ENCODE measurements around the gene FREM1.

FREM1 gene

DNA sequence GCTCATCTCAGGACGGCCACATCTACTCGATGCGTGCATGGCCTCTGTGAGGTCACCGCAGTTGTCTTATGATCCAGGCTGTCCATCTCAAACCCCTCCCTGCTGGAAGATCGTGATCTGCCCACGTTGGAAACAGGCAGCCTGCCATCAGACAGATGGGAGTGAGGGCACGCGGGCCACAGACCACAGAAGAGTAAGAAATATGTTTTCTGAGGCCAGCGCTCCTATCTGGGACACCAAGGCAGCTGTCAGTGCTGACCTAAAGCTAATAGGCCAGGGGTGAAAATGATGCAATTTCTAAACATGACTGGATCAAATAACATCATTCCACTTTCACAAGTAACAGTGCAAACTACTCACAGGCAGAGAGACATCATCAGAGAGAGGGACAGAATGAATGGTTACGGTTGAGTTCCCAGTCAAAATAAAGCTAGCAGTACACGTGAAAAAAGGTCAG is 130.6 kb downstream of the FREM1 start:
- TF ChIP-seq, protein P1, sequence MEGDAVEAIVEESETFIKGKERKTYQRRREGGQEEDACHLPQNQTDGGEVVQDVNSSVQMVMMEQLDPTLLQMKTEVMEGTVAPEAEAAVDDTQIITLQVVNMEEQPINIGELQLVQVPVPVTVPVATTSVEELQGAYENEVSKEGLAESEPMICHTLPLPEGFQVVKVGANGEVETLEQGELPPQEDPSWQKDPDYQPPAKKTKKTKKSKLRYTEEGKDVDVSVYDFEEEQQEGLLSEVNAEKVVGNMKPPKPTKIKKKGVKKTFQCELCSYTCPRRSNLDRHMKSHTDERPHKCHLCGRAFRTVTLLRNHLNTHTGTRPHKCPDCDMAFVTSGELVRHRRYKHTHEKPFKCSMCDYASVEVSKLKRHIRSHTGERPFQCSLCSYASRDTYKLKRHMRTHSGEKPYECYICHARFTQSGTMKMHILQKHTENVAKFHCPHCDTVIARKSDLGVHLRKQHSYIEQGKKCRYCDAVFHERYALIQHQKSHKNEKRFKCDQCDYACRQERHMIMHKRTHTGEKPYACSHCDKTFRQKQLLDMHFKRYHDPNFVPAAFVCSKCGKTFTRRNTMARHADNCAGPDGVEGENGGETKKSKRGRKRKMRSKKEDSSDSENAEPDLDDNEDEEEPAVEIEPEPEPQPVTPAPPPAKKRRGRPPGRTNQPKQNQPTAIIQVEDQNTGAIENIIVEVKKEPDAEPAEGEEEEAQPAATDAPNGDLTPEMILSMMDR (IDR thresholded peaks at IDR 0.05; ENCODE audit: low read length) = no peak
- no peak for TF ChIP-seq EZH2 (IDR thresholded peaks at IDR 0.05; ENCODE audit: borderline replicate concordance, low read length)

DNA sequence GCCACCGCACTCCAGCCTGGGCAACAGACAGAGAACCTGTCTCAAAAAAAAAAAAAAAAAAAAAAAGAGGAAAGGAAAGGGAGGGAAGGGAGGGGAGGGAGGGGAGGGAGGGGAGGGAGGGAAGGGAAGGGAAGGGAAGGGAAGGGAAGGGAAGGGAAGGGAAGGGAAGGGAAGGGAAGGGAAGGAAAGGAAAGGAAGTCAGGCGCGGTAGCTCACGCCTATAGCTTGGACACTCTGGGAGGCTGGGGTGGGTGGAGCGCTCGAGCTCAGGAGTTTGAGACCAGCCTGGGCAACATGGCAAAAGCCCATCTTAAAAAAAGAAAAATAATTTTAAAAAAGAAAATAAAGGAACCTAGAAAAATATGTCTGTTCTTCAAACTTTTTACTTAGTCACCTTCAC is 131.7 kb downstream of the FREM1 start:
- TF ChIP-seq, protein P1 (IDR thresholded peaks at IDR 0.05; ENCODE audit: low read length) = no peak
- Histone ChIP-seq H3K4me3 (ENCODE audit: low read depth, low read length, poor library complexity, severe bottlenecking) (no peak overlapping the region), H4K20me1 (ENCODE audit: insufficient read depth, low read length) (no peaks in the 10 kb centered on the region), H3K36me3 (ENCODE audit: insufficient read depth, low read length) (no peaks in the 10 kb centered on the region), H2AFZ (ENCODE audit: low read length) (no peak overlapping the region), H3K4me2 (ENCODE audit: low read length) (no peak overlapping the region), H3K27me3 (ENCODE audit: insufficient read depth, low read length) (no peaks in the 10 kb centered on the region), H3K79me2 (ENCODE audit: insufficient read depth, low read length) (no peaks in the 10 kb centered on the region), H3K9me3 (ENCODE audit: low read length) (no peaks in the 10 kb centered on the region), H3K4me1 (ENCODE audit: insufficient read depth, low read length, severe bottlenecking) (no peaks in the 10 kb centered on the region), H3K9me2 (ENCODE audit: low read depth, low read length) (no peaks in the 10 kb centered on the region), H3K9ac (ENCODE audit: low read length) (no peak overlapping the region), H3F3A (ENCODE audit: insufficient read depth, low read length) (no peaks in the 10 kb centered on the region), H3K27ac (ENCODE audit: low read depth, low read length, poor library complexity, severe bottlenecking) (no peak overlapping the region)

More for the DNA sequence above, 130.6 kb downstream of the FREM1 start:
- no peaks in the 10 kb centered on the region for H3K9me3 ChIP-seq (ENCODE audit: low read length)
- H4K20me1 ChIP-seq (ENCODE audit: insufficient read depth, low read length) = no peaks in the 10 kb centered on the region
- H3K4me3 ChIP-seq (ENCODE audit: low read depth, low read length, poor library complexity, severe bottlenecking) = no peak overlapping the region
- H3K4me1 ChIP-seq (ENCODE audit: insufficient read depth, low read length, severe bottlenecking) = no peaks in the 10 kb centered on the region
- no peaks in the 10 kb centered on the region for H3K79me2 ChIP-seq (ENCODE audit: insufficient read depth, low read length)
- H3K9me2 ChIP-seq (ENCODE audit: low read depth, low read length) = no peaks in the 10 kb centered on the region
- H3K36me3 ChIP-seq (ENCODE audit: insufficient read depth, low read length) = no peaks in the 10 kb centered on the region
- no peaks in the 10 kb centered on the region for H3F3A ChIP-seq (ENCODE audit: insufficient read depth, low read length)
- H3K9ac ChIP-seq (ENCODE audit: low read length) = no peak overlapping the region
- H2AFZ ChIP-seq (ENCODE audit: low read length) = no peak overlapping the region
- no peaks in the 10 kb centered on the region for H3K27me3 ChIP-seq (ENCODE audit: insufficient read depth, low read length)
- no peak overlapping the region for H3K4me2 ChIP-seq (ENCODE audit: low read length)
- H3K27ac ChIP-seq (ENCODE audit: low read depth, low read length, poor library complexity, severe bottlenecking) = no peak overlapping the region

DNA sequence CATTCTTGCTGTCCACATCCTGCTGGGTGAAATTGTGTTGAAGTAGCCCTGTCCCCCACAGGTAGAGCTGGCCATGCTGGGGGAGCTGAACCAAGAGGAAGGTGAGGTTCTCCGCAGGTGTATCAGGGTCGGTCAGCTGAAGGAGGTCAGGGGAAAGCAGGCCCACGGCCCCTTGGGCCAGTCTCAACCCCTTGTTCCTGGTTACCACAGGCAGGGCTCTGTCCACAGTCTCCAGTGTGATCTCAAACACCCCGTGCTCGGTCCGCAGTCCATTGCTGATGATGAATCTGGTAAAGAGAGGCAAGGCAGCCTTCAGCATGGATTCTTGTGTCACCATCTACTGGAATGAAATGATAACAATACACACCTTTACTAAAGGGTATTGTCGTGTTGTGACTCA is 134.3 kb downstream of the FREM1 start:
- Histone ChIP-seq H3K79me2 (ENCODE audit: insufficient read depth, low read length) (no peaks in the 10 kb centered on the region), H3K27ac (ENCODE audit: low read depth, low read length, poor library complexity, severe bottlenecking) (no peak overlapping the region), H3K9me3 (ENCODE audit: low read length) (no peaks in the 10 kb centered on the region), H3K9ac (ENCODE audit: low read length) (no peak overlapping the region), H4K20me1 (ENCODE audit: insufficient read depth, low read length) (no peaks in the 10 kb centered on the region), H3K9me2 (ENCODE audit: low read depth, low read length) (no peaks in the 10 kb centered on the region), H3K36me3 (ENCODE audit: insufficient read depth, low read length) (no peaks in the 10 kb centered on the region), H3K4me3 (ENCODE audit: low read depth, low read length, poor library complexity, severe bottlenecking) (no peak overlapping the region), H3K27me3 (ENCODE audit: insufficient read depth, low read length) (peaks cover 3% of the 10 kb centered on the region; the same call in 1 of the 2 replicates), H3K4me2 (ENCODE audit: low read length) (no peak overlapping the region), H2AFZ (ENCODE audit: low read length) (no peak overlapping the region), H3F3A (ENCODE audit: insufficient read depth, low read length) (no peaks in the 10 kb centered on the region), H3K4me1 (ENCODE audit: insufficient read depth, low read length, severe bottlenecking) (no peaks in the 10 kb centered on the region)
- TF ChIP-seq, protein P1 (IDR thresholded peaks at IDR 0.05; ENCODE audit: low read length) = no peak
- no peak for TF ChIP-seq EZH2 (IDR thresholded peaks at IDR 0.05; ENCODE audit: borderline replicate concordance, low read length)
